ENCODE results near the gene PUM2.

DNA sequence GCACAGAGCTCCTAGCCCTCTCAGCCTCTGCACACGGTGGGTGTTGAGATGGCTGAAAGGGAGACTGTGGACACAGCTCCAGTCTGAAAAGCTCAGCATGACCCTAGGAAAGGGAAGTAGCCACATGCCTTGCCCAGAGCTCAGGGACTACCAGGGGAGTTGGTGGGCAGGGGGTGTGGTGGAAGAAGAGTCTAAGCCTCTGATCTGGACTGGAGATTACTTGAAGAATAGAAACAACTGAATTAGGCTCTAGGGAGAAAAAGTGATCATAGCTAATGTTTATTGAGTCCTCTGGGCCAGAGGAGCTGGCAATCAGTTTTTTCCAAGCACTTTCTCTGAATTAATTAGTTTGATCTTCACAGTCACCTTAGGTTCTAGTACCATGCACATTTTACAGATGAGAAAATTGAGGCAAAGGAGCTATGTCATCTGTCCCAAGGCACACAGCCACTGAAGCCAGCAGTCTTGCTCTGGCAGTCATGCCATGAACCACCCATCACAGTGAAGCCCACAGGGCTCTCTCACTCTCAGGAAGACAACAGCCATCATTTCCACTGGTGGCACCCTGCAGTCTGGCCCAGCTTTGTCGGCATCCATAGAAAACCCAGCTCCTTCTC, 136.0 kb downstream of the PUM2 start:
- no peak for TF ChIP-seq POLR2A (IDR thresholded peaks at IDR 0.05; ENCODE audit: low read depth, low read length)
- TF ChIP-seq TAF1 (IDR thresholded peaks at IDR 0.05; ENCODE audit: borderline replicate concordance, low read depth, low read length): no peak

Data from GM12892 (cell line).